Measurements from ENCODE around the gene PRKD1. TPM values are rescaled to one million over a fixed set of nuclear protein-coding genes. Genes with fewer than 3 reads are reported as not detected.

Gene PRKD1
- total RNA-seq, 1 donor from 2014 or later: 0.23 TPM

- no peaks in the 10 kb centered on the region for H3K27me3 Mint-ChIP-seq (ENCODE audit: insufficient read depth)
- H3K9me3 Mint-ChIP-seq: no peaks in the 10 kb centered on the region
- H3K27ac Mint-ChIP-seq: no peak overlapping the region
- intact Hi-C loops (cut with micrococcal nuclease): no loop called here
- H3K36me3 Mint-ChIP-seq (ENCODE audit: low read depth): no peaks in the 10 kb centered on the region
- no peak for DNase-seq (ENCODE audit: low spot score)
- no peak overlapping the region for H3K4me3 Mint-ChIP-seq
- H3K4me1 Mint-ChIP-seq (ENCODE audit: low read depth): no peaks in the 10 kb centered on the region
Observed at GRCh38 chr14:29820785-29821184, 106.9 kb downstream of the PRKD1 start.

GRCh38 chr14:29817767-29818405, 109.8 kb downstream of the PRKD1 start:
- Mint-ChIP-seq H3K36me3 (ENCODE audit: low read depth) (no peaks in the 10 kb centered on the region), H3K27ac (no peak overlapping the region), H3K4me1 (ENCODE audit: low read depth) (no peaks in the 10 kb centered on the region), H3K9me3 (peaks cover 5% of the 10 kb centered on the region), H3K4me3 (no peak overlapping the region), H3K27me3 (ENCODE audit: insufficient read depth) (no peaks in the 10 kb centered on the region)
- intact Hi-C loops (cut with micrococcal nuclease): no loop called here
- DNase-seq (ENCODE audit: low spot score): no peak

DNA sequence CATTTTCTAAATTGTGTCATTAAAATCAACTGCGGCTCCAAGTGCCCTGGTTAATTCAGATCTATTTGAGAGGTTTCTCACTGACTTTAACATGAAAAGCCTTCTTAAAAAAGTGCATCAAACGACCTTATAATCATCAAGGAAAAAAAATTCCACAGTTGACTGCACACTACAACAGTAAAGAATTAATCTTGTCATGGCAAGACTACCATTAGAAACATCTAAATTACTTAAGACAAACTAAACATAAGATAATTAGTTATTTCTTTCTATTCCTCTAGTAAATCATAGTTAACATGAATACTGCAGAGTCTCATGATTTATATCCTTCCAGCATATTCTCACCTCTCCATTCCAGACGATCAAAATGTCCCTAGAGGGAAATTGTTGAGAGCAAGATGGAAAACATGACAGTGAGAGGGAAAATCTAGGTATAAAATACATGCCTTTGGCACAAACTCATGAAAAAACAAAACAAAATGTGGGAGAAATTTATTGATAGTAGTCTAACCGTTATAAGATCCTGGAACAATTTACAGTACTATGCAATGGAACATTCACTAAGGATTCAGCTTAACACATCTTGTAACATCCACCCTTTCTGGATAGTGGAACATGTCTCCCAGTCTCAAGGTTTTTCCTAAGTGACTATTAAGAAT, 112.5 kb downstream of the PRKD1 start:
- H3K27me3 Mint-ChIP-seq (ENCODE audit: insufficient read depth): no peaks in the 10 kb centered on the region
- H3K9me3 Mint-ChIP-seq: peaks cover 5% of the 10 kb centered on the region
- no peak for DNase-seq (ENCODE audit: low spot score)
- H3K4me1 Mint-ChIP-seq (ENCODE audit: low read depth): no peaks in the 10 kb centered on the region
- H3K27ac Mint-ChIP-seq: no peak overlapping the region
- intact Hi-C loops (cut with micrococcal nuclease): no loop called here
- no peak overlapping the region for H3K4me3 Mint-ChIP-seq
- H3K36me3 Mint-ChIP-seq (ENCODE audit: low read depth): no peaks in the 10 kb centered on the region

GRCh38 chr14:29814156-29815015, 113.3 kb downstream of the PRKD1 start:
- H3K27ac Mint-ChIP-seq: no peak overlapping the region
- no peaks in the 10 kb centered on the region for H3K27me3 Mint-ChIP-seq (ENCODE audit: insufficient read depth)
- no peak overlapping the region for H3K4me3 Mint-ChIP-seq
- no peaks in the 10 kb centered on the region for H3K4me1 Mint-ChIP-seq (ENCODE audit: low read depth)
- H3K9me3 Mint-ChIP-seq: peaks cover 9% of the 10 kb centered on the region
- no peaks in the 10 kb centered on the region for H3K36me3 Mint-ChIP-seq (ENCODE audit: low read depth)
- intact Hi-C loops (cut with micrococcal nuclease): no loop called here
- no peak for DNase-seq (ENCODE audit: low spot score)

- DNase-seq (ENCODE audit: low spot score): no peak
- Mint-ChIP-seq H3K4me3 (no peak overlapping the region), H3K9me3 (peaks cover 9% of the 10 kb centered on the region), H3K27me3 (ENCODE audit: insufficient read depth) (no peaks in the 10 kb centered on the region), H3K27ac (no peak overlapping the region), H3K36me3 (ENCODE audit: low read depth) (no peaks in the 10 kb centered on the region), H3K4me1 (ENCODE audit: low read depth) (no peaks in the 10 kb centered on the region)
- intact Hi-C loops (cut with micrococcal nuclease): no loop called here
Observed at GRCh38 chr14:29810682-29811081, 117.0 kb downstream of the PRKD1 start.

DNA sequence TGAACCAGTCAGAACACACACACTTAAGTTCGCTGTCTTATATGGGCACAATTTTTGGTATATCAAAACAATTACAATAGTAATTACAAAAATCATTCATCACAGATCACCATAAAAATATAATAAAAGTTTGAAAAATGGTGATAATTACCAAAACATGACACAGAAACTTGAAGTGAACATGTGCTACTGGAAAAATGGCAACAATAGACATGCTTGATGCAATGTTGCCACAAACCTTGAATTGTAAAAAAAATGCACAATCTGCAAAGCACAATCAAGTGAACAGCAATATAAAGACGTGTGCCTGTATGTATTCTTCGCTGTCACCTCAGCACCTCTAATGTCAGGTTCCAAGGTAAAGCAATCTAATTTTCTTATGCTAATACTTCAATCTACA, 117.6 kb downstream of the PRKD1 start:
- peaks cover 11% of the 10 kb centered on the region for H3K9me3 Mint-ChIP-seq
- H3K4me3 Mint-ChIP-seq: no peak overlapping the region
- intact Hi-C loops (cut with micrococcal nuclease): no loop called here
- no peaks in the 10 kb centered on the region for H3K27me3 Mint-ChIP-seq (ENCODE audit: insufficient read depth)
- H3K27ac Mint-ChIP-seq: no peak overlapping the region
- H3K36me3 Mint-ChIP-seq (ENCODE audit: low read depth): no peaks in the 10 kb centered on the region
- H3K4me1 Mint-ChIP-seq (ENCODE audit: low read depth): no peaks in the 10 kb centered on the region
- no peak for DNase-seq (ENCODE audit: low spot score)

DNA sequence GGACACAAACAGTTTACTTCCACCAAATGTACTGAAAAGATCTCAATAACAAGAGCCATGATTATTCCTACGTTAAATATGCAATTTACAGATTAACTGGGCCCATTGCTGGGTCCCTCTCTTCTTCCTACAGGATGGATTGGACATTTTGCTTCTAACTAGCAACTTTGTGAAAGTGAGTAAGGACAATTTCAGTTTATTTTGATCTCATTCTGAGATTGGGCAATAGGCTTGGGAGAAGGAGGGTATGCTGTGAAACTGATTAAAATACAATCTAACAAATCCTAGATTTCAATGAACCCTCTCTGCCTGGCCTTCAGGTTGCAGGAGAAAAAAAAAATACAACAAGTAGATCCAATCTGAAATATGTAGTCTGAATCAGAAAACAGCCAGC, 121.5 kb downstream of the PRKD1 start:
- no peak for DNase-seq (ENCODE audit: low spot score)
- intact Hi-C loops (cut with micrococcal nuclease): no loop called here
- no peak overlapping the region for H3K4me3 Mint-ChIP-seq
- no peak overlapping the region for H3K27ac Mint-ChIP-seq
- H3K9me3 Mint-ChIP-seq: peaks cover 14% of the 10 kb centered on the region
- H3K27me3 Mint-ChIP-seq (ENCODE audit: insufficient read depth): no peaks in the 10 kb centered on the region
- no peaks in the 10 kb centered on the region for H3K36me3 Mint-ChIP-seq (ENCODE audit: low read depth)
- no peaks in the 10 kb centered on the region for H3K4me1 Mint-ChIP-seq (ENCODE audit: low read depth)

DNA sequence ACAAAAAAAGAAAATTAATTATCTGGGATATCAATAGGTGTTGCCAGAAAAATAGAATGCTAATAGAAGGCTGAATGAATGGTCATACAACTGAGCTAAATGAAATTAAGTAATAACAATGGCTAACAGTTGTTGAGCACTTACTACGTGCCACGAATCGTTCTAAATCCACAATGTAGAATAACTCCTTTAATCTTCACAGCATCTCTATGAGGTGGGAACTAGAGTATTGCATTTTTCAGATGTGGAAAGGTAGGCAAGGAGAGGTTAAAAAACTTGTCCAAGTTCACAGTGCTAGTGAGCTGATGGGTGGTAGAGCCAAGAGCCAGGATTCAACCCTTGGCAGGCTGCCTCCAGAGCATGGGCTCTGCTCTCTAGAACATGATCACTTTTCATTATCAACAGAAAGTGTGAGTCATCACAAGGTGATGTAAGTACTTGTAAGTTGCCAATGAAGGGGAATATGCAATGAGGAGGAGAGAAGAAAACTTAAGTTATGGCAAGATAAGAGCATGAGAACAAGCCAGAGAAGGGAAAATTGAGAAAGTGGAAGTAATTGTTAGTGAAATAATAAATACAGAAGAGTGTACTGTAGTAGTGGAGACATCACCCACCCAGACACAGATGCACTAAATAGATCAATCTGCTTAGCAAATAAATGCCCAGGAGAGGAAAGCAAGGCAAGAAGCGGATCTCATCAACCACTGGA, 122.1 kb downstream of the PRKD1 start:
- Mint-ChIP-seq H3K4me1 (ENCODE audit: low read depth) (no peaks in the 10 kb centered on the region), H3K27ac (no peak overlapping the region), H3K36me3 (ENCODE audit: low read depth) (no peaks in the 10 kb centered on the region), H3K9me3 (peaks cover 14% of the 10 kb centered on the region), H3K4me3 (no peak overlapping the region), H3K27me3 (ENCODE audit: insufficient read depth) (no peaks in the 10 kb centered on the region)
- intact Hi-C loops (cut with micrococcal nuclease): no loop called here
- DNase-seq (ENCODE audit: low spot score): no peak

- no peaks in the 10 kb centered on the region for H3K27me3 Mint-ChIP-seq (ENCODE audit: insufficient read depth)
- H3K9me3 Mint-ChIP-seq: peaks cover 12% of the 10 kb centered on the region
- H3K36me3 Mint-ChIP-seq (ENCODE audit: low read depth): no peaks in the 10 kb centered on the region
- intact Hi-C loops (cut with micrococcal nuclease): no loop called here
- H3K27ac Mint-ChIP-seq: no peak overlapping the region
- DNase-seq (ENCODE audit: low spot score): no peak
- H3K4me3 Mint-ChIP-seq: no peak overlapping the region
- H3K4me1 Mint-ChIP-seq (ENCODE audit: low read depth): no peaks in the 10 kb centered on the region
Observed at GRCh38 chr14:29804481-29805266, 123.0 kb downstream of the PRKD1 start.

DNA sequence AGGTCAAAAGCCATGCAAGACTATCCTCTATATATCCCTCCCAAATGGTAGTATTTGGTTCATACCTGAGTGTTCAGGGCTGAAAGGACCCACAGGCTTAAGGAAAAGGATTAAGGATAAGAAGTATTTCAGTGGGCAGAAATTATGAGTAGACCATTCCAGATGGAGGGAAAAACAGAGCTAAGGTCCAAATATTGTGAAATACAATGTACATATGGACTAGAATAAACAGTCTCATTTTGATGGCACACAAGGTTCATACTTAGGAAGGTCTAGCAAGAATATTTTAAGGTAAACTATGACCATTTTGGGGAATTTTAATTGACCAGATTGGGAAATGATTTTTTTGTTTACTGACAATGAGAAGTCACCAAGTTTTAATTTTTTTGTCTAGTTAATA, 124.6 kb downstream of the PRKD1 start:
- no peaks in the 10 kb centered on the region for H3K4me1 Mint-ChIP-seq (ENCODE audit: low read depth)
- intact Hi-C loops (cut with micrococcal nuclease): no loop called here
- H3K27me3 Mint-ChIP-seq (ENCODE audit: insufficient read depth): no peaks in the 10 kb centered on the region
- no peak for DNase-seq (ENCODE audit: low spot score)
- H3K9me3 Mint-ChIP-seq: peaks cover 10% of the 10 kb centered on the region
- no peak overlapping the region for H3K27ac Mint-ChIP-seq
- no peaks in the 10 kb centered on the region for H3K36me3 Mint-ChIP-seq (ENCODE audit: low read depth)
- no peak overlapping the region for H3K4me3 Mint-ChIP-seq

GRCh38 chr14:29802211-29802610, 125.4 kb downstream of the PRKD1 start:
- intact Hi-C loops (cut with micrococcal nuclease): no loop called here
- H3K4me3 Mint-ChIP-seq: no peak overlapping the region

DNA sequence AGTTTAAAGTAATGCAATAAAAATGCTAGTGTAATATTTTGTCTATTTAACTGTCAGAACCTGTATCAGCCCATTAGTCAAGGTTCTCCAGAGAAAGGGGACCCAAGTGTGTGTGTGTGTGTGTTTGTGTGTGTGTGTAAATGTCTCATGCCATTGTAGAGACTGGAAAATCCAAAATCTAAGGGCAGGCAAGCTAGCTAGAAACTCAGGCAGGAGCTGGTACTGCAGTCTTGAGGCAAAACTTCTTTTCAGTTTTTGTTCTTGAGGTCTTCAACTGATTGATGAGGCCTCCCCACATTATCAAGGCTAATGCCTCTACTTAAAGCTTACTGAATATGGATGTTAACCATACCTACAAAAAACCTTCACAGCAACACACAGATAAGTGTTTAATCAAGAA, 126.7 kb downstream of the PRKD1 start:
- Mint-ChIP-seq H3K4me3 (no peak overlapping the region), H3K27me3 (ENCODE audit: insufficient read depth) (no peaks in the 10 kb centered on the region), H3K4me1 (ENCODE audit: low read depth) (no peaks in the 10 kb centered on the region), H3K27ac (no peak overlapping the region), H3K9me3 (peaks cover 10% of the 10 kb centered on the region), H3K36me3 (ENCODE audit: low read depth) (no peaks in the 10 kb centered on the region)
- no peak for DNase-seq (ENCODE audit: low spot score)
- intact Hi-C loops (cut with micrococcal nuclease): no loop called here

More at GRCh38 chr14:29802211-29802610, 125.4 kb downstream of the PRKD1 start:
- no peak overlapping the region for H3K27ac Mint-ChIP-seq
- H3K36me3 Mint-ChIP-seq (ENCODE audit: low read depth): no peaks in the 10 kb centered on the region
- peaks cover 10% of the 10 kb centered on the region for H3K9me3 Mint-ChIP-seq
- DNase-seq (ENCODE audit: low spot score): no peak
- H3K27me3 Mint-ChIP-seq (ENCODE audit: insufficient read depth): no peaks in the 10 kb centered on the region
- H3K4me1 Mint-ChIP-seq (ENCODE audit: low read depth): no peaks in the 10 kb centered on the region

Measured in activated T-helper 1 cell treated with anti-CD3 and anti-CD28 coated beads, Interleukin-12 subunit alpha, Interleukin-12 subunit beta, Interleukin-2, Interleukin-4 antibody, amounts not matched to agents 30 ng/mL and 10 ng/mL and 1 ng/mL, durations not matched to agents 14 hours and 24 hours and 36 hours (primary cell).